Measurements from ENCODE around the gene RBM33. TPM values are rescaled to one million over a fixed set of nuclear protein-coding genes. Genes with fewer than 3 reads are reported as not detected.
A peak's percentile ranks its signal among the peaks of the same experiment; 100 is the strongest.

Gene RBM33
- total RNA-seq, 1 donor from 2014 or later: 73.2 TPM

- Mint-ChIP-seq H3K9me3 (no peaks in the 10 kb centered on the region), H3K36me3 (ENCODE audit: low read depth) (no peaks in the 10 kb centered on the region), H3K27ac (ENCODE audit: unreplicated experiment) (no peak overlapping the region), H3K27me3 (ENCODE audit: low read depth) (peaks cover 57% of the 10 kb centered on the region), H3K4me3 (no peak overlapping the region), H3K4me1 (peaks cover 4% of the 10 kb centered on the region)
- TF ChIP-seq CTCF (conservative IDR thresholded peaks at IDR 0.05): peak; percentile 8
- no peak for DNase-seq (ENCODE audit: low read depth, low spot score)
Observed at GRCh38 chr7:155797262-155798250, 153.1 kb downstream of the RBM33 start.

GRCh38 chr7:155798673-155799439 is 154.4 kb downstream of the RBM33 start:
- Mint-ChIP-seq H3K4me1 (peaks cover 8% of the 10 kb centered on the region), H3K9me3 (no peaks in the 10 kb centered on the region), H3K27me3 (ENCODE audit: low read depth) (peaks cover 65% of the 10 kb centered on the region), H3K27ac (ENCODE audit: unreplicated experiment) (no peak overlapping the region), H3K4me3 (no peak overlapping the region), H3K36me3 (ENCODE audit: low read depth) (no peaks in the 10 kb centered on the region)
- TF ChIP-seq CTCF (conservative IDR thresholded peaks at IDR 0.05): no peak
- no peak for DNase-seq (ENCODE audit: low read depth, low spot score)

- Mint-ChIP-seq H3K27me3 (ENCODE audit: low read depth) (peaks cover 70% of the 10 kb centered on the region), H3K36me3 (ENCODE audit: low read depth) (no peaks in the 10 kb centered on the region), H3K27ac (ENCODE audit: unreplicated experiment) (no peak overlapping the region), H3K9me3 (no peaks in the 10 kb centered on the region), H3K4me1 (peaks cover 8% of the 10 kb centered on the region), H3K4me3 (no peak overlapping the region)
- TF ChIP-seq CTCF (conservative IDR thresholded peaks at IDR 0.05): no peak
- DNase-seq (ENCODE audit: low read depth, low spot score): no peak
Observed at GRCh38 chr7:155799514-155799913, 155.1 kb downstream of the RBM33 start.

GRCh38 chr7:155800301-155800700 is 155.8 kb downstream of the RBM33 start:
- H3K27me3 Mint-ChIP-seq (ENCODE audit: low read depth): peaks cover 73% of the 10 kb centered on the region
- H3K4me3 Mint-ChIP-seq: no peak overlapping the region
- H3K36me3 Mint-ChIP-seq (ENCODE audit: low read depth): no peaks in the 10 kb centered on the region
- no peak overlapping the region for H3K27ac Mint-ChIP-seq (ENCODE audit: unreplicated experiment)
- no peaks in the 10 kb centered on the region for H3K9me3 Mint-ChIP-seq
- peaks cover 10% of the 10 kb centered on the region for H3K4me1 Mint-ChIP-seq
- no peak for TF ChIP-seq CTCF (conservative IDR thresholded peaks at IDR 0.05)
- no peak for DNase-seq (ENCODE audit: low read depth, low spot score)

- peaks cover 12% of the 10 kb centered on the region for H3K4me1 Mint-ChIP-seq
- H3K27me3 Mint-ChIP-seq (ENCODE audit: low read depth): peaks cover 72% of the 10 kb centered on the region
- no peak overlapping the region for H3K4me3 Mint-ChIP-seq
- H3K27ac Mint-ChIP-seq (ENCODE audit: unreplicated experiment): no peak overlapping the region
- TF ChIP-seq CTCF (conservative IDR thresholded peaks at IDR 0.05): no peak
- no peak for DNase-seq (ENCODE audit: low read depth, low spot score)
- no peaks in the 10 kb centered on the region for H3K9me3 Mint-ChIP-seq
- H3K36me3 Mint-ChIP-seq (ENCODE audit: low read depth): no peaks in the 10 kb centered on the region
Observed at GRCh38 chr7:155800741-155801267, 156.3 kb downstream of the RBM33 start.

Data from neural crest cell (in vitro differentiated cells).